H9 (cell line): Measurements from ENCODE around the gene TAAR2. TPM values are rescaled to one million over a fixed set of nuclear protein-coding genes. Genes with fewer than 3 reads are reported as not detected.

Experiments used
- DNase-seq: peaks from one replicate; pipeline ENCODE4 v3.0.0-alpha.2; 2017
- H2AFZ ChIP-seq: one replicate; pipeline ENCODE4 v1.6.1; 2013; ENCODE audit warnings: mild to moderate bottlenecking, low read length, control low read depth, moderate library complexity
- H2AK5ac ChIP-seq: 2 replicates; pipeline ENCODE4 v1.6.1; 2013; ENCODE audit warnings: low read length, control low read depth, mixed read lengths; ENCODE audit not compliant: insufficient read length
- H2BK120ac ChIP-seq: one replicate; pipeline ENCODE4 v1.6.1; 2013; ENCODE audit warnings: low read depth, mild to moderate bottlenecking, low read length, control low read depth, inconsistent platforms; ENCODE audit not compliant: poor library complexity, severe bottlenecking
- H2BK12ac ChIP-seq: 2 replicates; pipeline ENCODE4 v1.6.1; 2013; ENCODE audit warnings: low read length, control low read depth, mixed read lengths, low read depth; ENCODE audit not compliant: insufficient read length
- H2BK15ac ChIP-seq: 2 replicates; pipeline ENCODE4 v1.6.1; 2013; ENCODE audit warnings: low read depth, low read length, control low read depth
- H2BK20ac ChIP-seq: one replicate; pipeline ENCODE4 v1.6.1; 2013; ENCODE audit warnings: low read depth, mild to moderate bottlenecking, low read length, control low read depth, inconsistent platforms; ENCODE audit not compliant: poor library complexity, severe bottlenecking
- H2BK5ac ChIP-seq: 2 replicates; pipeline ENCODE4 v1.6.1; 2013; ENCODE audit warnings: low read length, control low read depth, mixed read lengths; ENCODE audit not compliant: insufficient read length
- H3K14ac ChIP-seq: 2 replicates; pipeline ENCODE4 v1.6.1; 2013; ENCODE audit warnings: low read length, control low read depth; ENCODE audit not compliant: insufficient read depth
- H3K18ac ChIP-seq: 2 replicates; pipeline ENCODE4 v1.6.1; 2013; ENCODE audit warnings: low read depth, mild to moderate bottlenecking, mixed read lengths, low read length, control low read depth; ENCODE audit not compliant: insufficient read length
- H3K23ac ChIP-seq: 2 replicates; pipeline ENCODE4 v1.6.1; 2013; ENCODE audit warnings: low read length, control low read depth, mixed read lengths, low read depth; ENCODE audit not compliant: insufficient read length
- H3K23me2 ChIP-seq: 2 replicates; pipeline ENCODE4 v1.6.1; 2013; ENCODE audit warnings: low read depth, mild to moderate bottlenecking, mixed read lengths, low read length, control low read depth; ENCODE audit not compliant: insufficient read length, poor library complexity, severe bottlenecking
- H3K27ac ChIP-seq: 2 replicates; pipeline ENCODE4 v1.5.1; 2013; ENCODE audit warnings: low read length, control low read depth, mixed read lengths, low read depth; ENCODE audit not compliant: insufficient read length
- H3K27me3 ChIP-seq: 2 replicates; pipeline ENCODE4 v1.6.1; 2013; ENCODE audit warnings: low read length, control low read depth, inconsistent platforms; ENCODE audit not compliant: insufficient read depth
- H3K4ac ChIP-seq: 2 replicates; pipeline ENCODE4 v1.6.1; 2013; ENCODE audit warnings: low read depth, mild to moderate bottlenecking, control low read depth, inconsistent platforms, low read length, moderate library complexity
- H3K4me1 ChIP-seq: 2 replicates; pipeline ENCODE4 v1.6.1; 2013; ENCODE audit warnings: low read length, control low read depth, inconsistent platforms; ENCODE audit not compliant: insufficient read depth
- H3K4me2 ChIP-seq: 2 replicates; pipeline ENCODE4 v1.6.1; 2013; ENCODE audit warnings: low read length, control low read depth, mixed read lengths; ENCODE audit not compliant: insufficient read length, insufficient read depth
- H3K56ac ChIP-seq: 2 replicates; pipeline ENCODE4 v1.6.1; 2013; ENCODE audit warnings: low read depth, mild to moderate bottlenecking, mixed read lengths, low read length, control low read depth; ENCODE audit not compliant: insufficient read length
- H3K79me1 ChIP-seq: 2 replicates; pipeline ENCODE4 v1.6.1; 2013; ENCODE audit warnings: low read depth, mild to moderate bottlenecking, moderate library complexity, low read length, control low read depth, inconsistent platforms; ENCODE audit not compliant: insufficient read depth, poor library complexity, severe bottlenecking
- H3K79me2 ChIP-seq: 2 replicates; pipeline ENCODE4 v1.6.1; 2013; ENCODE audit warnings: low read length, control low read depth, inconsistent platforms; ENCODE audit not compliant: insufficient read depth
- H3K9ac ChIP-seq: 2 replicates; pipeline ENCODE4 v1.6.1; 2013; ENCODE audit warnings: low read length, control low read depth, mixed read lengths; ENCODE audit not compliant: insufficient read length; ENCODE audit errors: extremely low read depth
- H3K9me3 ChIP-seq: one replicate; pipeline ENCODE4 v1.6.1; 2013; ENCODE audit warnings: low read depth, low read length, inconsistent platforms; ENCODE audit not compliant: control insufficient read depth
- H3T11ph ChIP-seq: one replicate; pipeline ENCODE4 v1.6.1; 2013; ENCODE audit warnings: mild to moderate bottlenecking, low read length, control low read depth, inconsistent platforms
- H4K20me1 ChIP-seq: one replicate; pipeline ENCODE4 v1.6.1; 2013; ENCODE audit not compliant: control insufficient read depth, insufficient read length, insufficient read depth
- H4K5ac ChIP-seq: 2 replicates; pipeline ENCODE4 v1.6.1; 2013; ENCODE audit warnings: low read depth, mild to moderate bottlenecking, mixed read lengths, low read length, control low read depth; ENCODE audit not compliant: insufficient read length
- H4K8ac ChIP-seq: replicated peaks from 2 replicates; pipeline ENCODE4 v1.6.1; 2013; ENCODE audit warnings: low read length, control low read depth, mixed read lengths, low read depth; ENCODE audit not compliant: insufficient read length
- H4K91ac ChIP-seq: 2 replicates; pipeline ENCODE4 v1.6.1; 2013; ENCODE audit warnings: low read depth, mild to moderate bottlenecking, moderate library complexity, mixed read lengths, low read length, control low read depth; ENCODE audit not compliant: insufficient read length
- H3K27ac Mint-ChIP-seq, 3 experiments: 2 replicates in 2 of 3; 3 replicates in 1 of 3; pipeline ENCODE4 v1.8.0; 2020 to 2021; ENCODE audit warnings: mixed read lengths in 3 of 3, mild to moderate bottlenecking in 1 of 3, moderate library complexity in 1 of 3
- H3K27me3 Mint-ChIP-seq: 2 replicates; pipeline ENCODE4 v1.8.0; 2021; ENCODE audit warnings: low read depth, mild to moderate bottlenecking, moderate library complexity, mixed read lengths
- H3K36me3 Mint-ChIP-seq, 3 experiments: 2 replicates in 2 of 3; 3 replicates in 1 of 3; pipeline ENCODE4 v1.8.0; 2020 to 2021; ENCODE audit warnings: low read depth in 3 of 3, mixed read lengths in 3 of 3; ENCODE audit not compliant: insufficient read depth in 1 of 3
- H3K4me1 Mint-ChIP-seq, 2 experiments: 2 replicates each; pipeline ENCODE4 v1.8.0; 2020; ENCODE audit warnings: mixed read lengths in 2 of 2
- H3K4me3 Mint-ChIP-seq, 2 experiments: 2 replicates in 1 of 2; 3 replicates in 1 of 2; pipeline ENCODE4 v1.8.0; 2020 to 2021; ENCODE audit warnings: mild to moderate bottlenecking in 2 of 2, mixed read lengths in 2 of 2, moderate library complexity in 1 of 2
- H3K9me3 Mint-ChIP-seq, 2 experiments: 2 replicates in 1 of 2; 3 replicates in 1 of 2; pipeline ENCODE4 v1.8.0; 2020; ENCODE audit warnings: mild to moderate bottlenecking in 2 of 2, mixed read lengths in 2 of 2, moderate library complexity in 1 of 2
- WGBS: extraction: QIAGEN DNeasy Blood & Tissue Kit; methylation state at CpG from one replicate; pipeline ENCODE4 v1.1.7; 2013; ENCODE audit warnings: missing lambda C conversion rate, low lambda C conversion rate, mixed read lengths; ENCODE audit not compliant: insufficient read length; ENCODE audit errors: extremely low coverage; 5-methylcytosine and 5-hydroxymethylcytosine counted together
- total RNA-seq: library from RNA; stranded (reverse); gene quantifications from 2 replicates; pipeline ENCODE4 v1.2.1, GENCODE V29; 2021
- TF ChIP-seq, protein P1 (sequence below): fragments of 200-600 bp; sonication (generic); conservative IDR thresholded peaks from 3 replicates; pipeline ENCODE4 v1.8.0; 2021; ENCODE audit warnings: antibody characterized with exemption, mild to moderate bottlenecking

Gene TAAR2
- total RNA-seq, 1 experiment from 2014 or later = not detected

DNA sequence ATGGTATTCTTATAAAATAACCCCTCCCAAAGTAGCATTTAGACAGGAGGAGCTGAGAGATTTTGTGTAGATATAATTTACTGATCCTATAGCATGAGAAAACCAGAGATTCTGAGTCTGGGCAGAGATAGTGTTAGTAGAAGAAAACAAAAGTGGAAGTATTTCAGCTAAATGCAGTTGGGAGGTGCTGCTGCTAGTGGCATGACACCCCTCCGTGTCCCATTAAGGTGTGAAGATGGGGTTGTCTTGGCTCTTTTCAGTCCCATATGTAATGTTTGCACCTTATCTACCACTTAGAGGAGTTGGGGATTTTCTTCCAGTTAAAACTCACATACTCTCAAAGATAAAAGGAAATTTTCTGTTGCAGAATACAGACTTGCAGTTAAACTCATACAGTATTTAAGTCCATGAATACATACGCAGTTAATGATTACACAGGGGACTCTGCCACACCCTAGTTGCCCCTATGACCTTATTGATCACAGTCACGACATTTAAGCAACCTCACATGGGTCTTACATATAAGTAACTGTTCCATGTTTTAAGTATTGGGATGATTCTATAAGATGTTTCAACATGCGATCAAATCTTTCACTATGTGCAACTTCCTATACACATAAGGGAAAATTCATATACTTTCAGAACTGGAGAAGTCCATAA is 11.5 kb downstream of the TAAR2 start:
- WGBS = no CpG with 5 or more reads among the region's 4 CpGs
- no peaks in the 10 kb centered on the region for H3K79me1 ChIP-seq
- no peak overlapping the region for H3K4me2 ChIP-seq

More for the DNA sequence above, 11.5 kb downstream of the TAAR2 start:
- Histone ChIP-seq H2AK5ac (no peak overlapping the region), H3K9me3 (no peaks in the 10 kb centered on the region), H2AFZ (no peak overlapping the region), H3T11ph (no peak overlapping the region), H3K27ac (no peak overlapping the region), H3K4me1 (no peaks in the 10 kb centered on the region), H4K8ac (no peak overlapping the region), H2BK120ac (no peak overlapping the region), H3K23ac (no peak overlapping the region), H3K14ac (no peak overlapping the region), H3K23me2 (no peaks in the 10 kb centered on the region), H4K5ac (no peak overlapping the region), H3K27me3 (no peaks in the 10 kb centered on the region), H2BK12ac (no peak overlapping the region), H3K4ac (no peak overlapping the region), H2BK5ac (no peak overlapping the region), H4K91ac (no peak overlapping the region), H2BK20ac (no peak overlapping the region), H2BK15ac (no peak overlapping the region), H3K9ac (no peak overlapping the region), H3K79me2 (no peaks in the 10 kb centered on the region), H3K18ac (no peak overlapping the region), H3K56ac (no peak overlapping the region), H4K20me1 (no peaks in the 10 kb centered on the region)
- no peak overlapping the region for H3K4me3 Mint-ChIP-seq
- TF ChIP-seq, protein P1, sequence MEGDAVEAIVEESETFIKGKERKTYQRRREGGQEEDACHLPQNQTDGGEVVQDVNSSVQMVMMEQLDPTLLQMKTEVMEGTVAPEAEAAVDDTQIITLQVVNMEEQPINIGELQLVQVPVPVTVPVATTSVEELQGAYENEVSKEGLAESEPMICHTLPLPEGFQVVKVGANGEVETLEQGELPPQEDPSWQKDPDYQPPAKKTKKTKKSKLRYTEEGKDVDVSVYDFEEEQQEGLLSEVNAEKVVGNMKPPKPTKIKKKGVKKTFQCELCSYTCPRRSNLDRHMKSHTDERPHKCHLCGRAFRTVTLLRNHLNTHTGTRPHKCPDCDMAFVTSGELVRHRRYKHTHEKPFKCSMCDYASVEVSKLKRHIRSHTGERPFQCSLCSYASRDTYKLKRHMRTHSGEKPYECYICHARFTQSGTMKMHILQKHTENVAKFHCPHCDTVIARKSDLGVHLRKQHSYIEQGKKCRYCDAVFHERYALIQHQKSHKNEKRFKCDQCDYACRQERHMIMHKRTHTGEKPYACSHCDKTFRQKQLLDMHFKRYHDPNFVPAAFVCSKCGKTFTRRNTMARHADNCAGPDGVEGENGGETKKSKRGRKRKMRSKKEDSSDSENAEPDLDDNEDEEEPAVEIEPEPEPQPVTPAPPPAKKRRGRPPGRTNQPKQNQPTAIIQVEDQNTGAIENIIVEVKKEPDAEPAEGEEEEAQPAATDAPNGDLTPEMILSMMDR = no peak
- peaks cover 8 to 11% of the 10 kb centered on the region in 2 experiments for H3K4me1 Mint-ChIP-seq
- H3K36me3 Mint-ChIP-seq = no peaks in the 10 kb centered on the region
- no peak overlapping the region for H3K27ac Mint-ChIP-seq
- no peak for DNase-seq
- H3K9me3 Mint-ChIP-seq = no peaks in the 10 kb centered on the region
- no peaks in the 10 kb centered on the region for H3K27me3 Mint-ChIP-seq
